Measurements from ENCODE around the gene AIF1.
"Not testable (repeated sequence)": the region's sequence is repeated elsewhere in the genome, so short reads cannot be mapped to it uniquely, and the experiment has no call there.

AIF1 gene

GRCh38 chr6:31588871-31589650, 26.0 kb upstream of the AIF1 start:
- Mint-ChIP-seq H3K27ac (peak overlapping the region; percentile 88), H3K9me3 (no peaks in the 10 kb centered on the region), H3K27me3 (no peaks in the 10 kb centered on the region), H3K4me1 (peaks cover 46 to 68% of the 10 kb centered on the region in 2 donors), H3K36me3 (peaks cover 0 to 2% of the 10 kb centered on the region in 2 donors), H3K4me3 (peak overlapping the region; percentile 19 to 43)
- ATAC-seq (replicated peaks), result peak in 1 of 2 donors; percentile 15
- no peak for DNase-seq

GRCh38 chr6:31590691-31591090, 24.3 kb upstream of the AIF1 start:
- H3K9me3 Mint-ChIP-seq; H3K27me3 Mint-ChIP-seq; H3K27ac Mint-ChIP-seq; H3K4me3 Mint-ChIP-seq; DNase-seq; H3K36me3 Mint-ChIP-seq; ATAC-seq (replicated peaks): not testable (repeated sequence)
- peaks cover 41 to 63% of the 10 kb centered on the region in 2 donors for H3K4me1 Mint-ChIP-seq

GRCh38 chr6:31592396-31592771, 22.6 kb upstream of the AIF1 start:
- DNase-seq, result no peak
- Mint-ChIP-seq H3K4me3 (peak overlapping the region; percentile 44 to 62), H3K4me1 (peaks cover 39 to 61% of the 10 kb centered on the region in 2 donors), H3K9me3 (no peaks in the 10 kb centered on the region), H3K27ac (peak overlapping the region; percentile 89), H3K27me3 (no peaks in the 10 kb centered on the region), H3K36me3 (peaks cover 0 to 2% of the 10 kb centered on the region in 2 donors)
- peak; percentile 2 to 8 for ATAC-seq (replicated peaks)

GRCh38 chr6:31597006-31597405, 18.0 kb upstream of the AIF1 start:
- no peak for DNase-seq
- H3K36me3 Mint-ChIP-seq, result no peaks in the 10 kb centered on the region
- H3K27ac Mint-ChIP-seq, result no peak overlapping the region
- peak; percentile 68 to 70 for ATAC-seq (replicated peaks)
- no peak overlapping the region for H3K4me3 Mint-ChIP-seq
- no peaks in the 10 kb centered on the region for H3K27me3 Mint-ChIP-seq
- peaks cover 33 to 47% of the 10 kb centered on the region in 2 donors for H3K4me1 Mint-ChIP-seq
- no peaks in the 10 kb centered on the region for H3K9me3 Mint-ChIP-seq

- DNase-seq, result no peak
- no peaks in the 10 kb centered on the region for H3K27me3 Mint-ChIP-seq
- no peak overlapping the region for H3K4me3 Mint-ChIP-seq
- no peak overlapping the region for H3K27ac Mint-ChIP-seq
- no peak for ATAC-seq (replicated peaks)
- no peaks in the 10 kb centered on the region for H3K4me1 Mint-ChIP-seq
- H3K9me3 Mint-ChIP-seq, result no peaks in the 10 kb centered on the region
- H3K36me3 Mint-ChIP-seq, result no peaks in the 10 kb centered on the region
Observed at GRCh38 chr6:31607317-31607716, 7.7 kb upstream of the AIF1 start.

- Mint-ChIP-seq H3K4me1 (peaks cover 9 to 11% of the 10 kb centered on the region in 2 donors), H3K36me3 (no peaks in the 10 kb centered on the region), H3K4me3 (no peak overlapping the region), H3K27ac (no peak overlapping the region), H3K9me3 (no peaks in the 10 kb centered on the region), H3K27me3 (no peaks in the 10 kb centered on the region)
- DNase-seq (no peak), ATAC-seq (replicated peaks) (no peak)
Observed at GRCh38 chr6:31609519-31610406, 5.3 kb upstream of the AIF1 start.

- H3K4me1 Mint-ChIP-seq, result peaks cover 21 to 23% of the 10 kb centered on the region in 2 donors
- H3K9me3 Mint-ChIP-seq, result no peaks in the 10 kb centered on the region
- no peak overlapping the region for H3K27ac Mint-ChIP-seq
- H3K4me3 Mint-ChIP-seq, result no peak overlapping the region
- ATAC-seq (replicated peaks), result no peak
- DNase-seq, result no peak
- no peaks in the 10 kb centered on the region for H3K36me3 Mint-ChIP-seq
- no peaks in the 10 kb centered on the region for H3K27me3 Mint-ChIP-seq
Observed at GRCh38 chr6:31610968-31611367, 4.1 kb upstream of the AIF1 start.

GRCh38 chr6:31614075-31614619, 887 bp upstream of the AIF1 start:
- Mint-ChIP-seq H3K4me1 (peaks cover 29 to 33% of the 10 kb centered on the region in 2 donors), H3K36me3 (peaks cover 0 to 2% of the 10 kb centered on the region in 2 donors)
- peak; percentile 71 to 81 for ATAC-seq (replicated peaks)

GRCh38 chr6:31615748-31616147, 714 bp downstream of the AIF1 start:
- Mint-ChIP-seq H3K4me1 (peaks cover 29 to 33% of the 10 kb centered on the region in 2 donors), H3K27ac (peak overlapping the region; percentile 89), H3K27me3 (no peaks in the 10 kb centered on the region), H3K4me3 (peak overlapping the region; percentile 41 to 44), H3K36me3 (peaks cover 0 to 2% of the 10 kb centered on the region in 2 donors), H3K9me3 (no peaks in the 10 kb centered on the region)
- DNase-seq (no peak), ATAC-seq (replicated peaks) (no peak)

More at GRCh38 chr6:31614075-31614619, 887 bp upstream of the AIF1 start:
- H3K4me3 Mint-ChIP-seq, result peak overlapping the region in 1 of 2 donors; percentile 32
- no peaks in the 10 kb centered on the region for H3K27me3 Mint-ChIP-seq
- no peak for DNase-seq
- peak overlapping the region; percentile 42 for H3K27ac Mint-ChIP-seq
- no peaks in the 10 kb centered on the region for H3K9me3 Mint-ChIP-seq

- Mint-ChIP-seq H3K36me3 (peaks cover 8 to 9% of the 10 kb centered on the region in 2 donors), H3K9me3 (no peaks in the 10 kb centered on the region), H3K27me3 (no peaks in the 10 kb centered on the region), H3K4me1 (peaks cover 36 to 43% of the 10 kb centered on the region in 2 donors), H3K4me3 (no peak overlapping the region), H3K27ac (no peak overlapping the region)
- ATAC-seq (replicated peaks) (no peak), DNase-seq (no peak)
Observed at GRCh38 chr6:31617010-31617409, 2.0 kb downstream of the AIF1 start.

GRCh38 chr6:31619805-31620585, 5.0 kb downstream of the AIF1 start:
- Mint-ChIP-seq H3K4me1 (peaks cover 36 to 38% of the 10 kb centered on the region in 2 donors), H3K27me3 (no peaks in the 10 kb centered on the region), H3K36me3 (peaks cover 26 to 29% of the 10 kb centered on the region in 2 donors), H3K9me3 (no peaks in the 10 kb centered on the region), H3K4me3 (peak overlapping the region; percentile 83 to 91), H3K27ac (peak overlapping the region; percentile 95)
- ATAC-seq (replicated peaks), result peak; percentile 87 to 91
- peak; percentile 97 for DNase-seq

- H3K27me3 Mint-ChIP-seq, result no peaks in the 10 kb centered on the region
- peaks cover 28 to 30% of the 10 kb centered on the region in 2 donors for H3K4me1 Mint-ChIP-seq
- peak within 1 kb of the TSS; percentile 90 to 91 for H3K4me3 Mint-ChIP-seq
- peak; percentile 36 to 38 for ATAC-seq (replicated peaks)
- peak within 1 kb of the TSS; percentile 95 for H3K27ac Mint-ChIP-seq
- no peaks in the 10 kb centered on the region for H3K9me3 Mint-ChIP-seq
- no peak for DNase-seq
- peaks cover 31 to 36% of the 10 kb centered on the region in 2 donors for H3K36me3 Mint-ChIP-seq
Observed at GRCh38 chr6:31620586-31621319, 5.7 kb downstream of the AIF1 start, which contains the start of gene PRRC2A. Gene PRRC2A (plus strand): TSS chr6:31620715. CDS start chr6:31622790, 2,075 bp downstream.

GRCh38 chr6:31621320-31621939, 6.4 kb downstream of the AIF1 start:
- Mint-ChIP-seq H3K27ac (peak overlapping the region; percentile 95), H3K4me1 (peaks cover 21 to 29% of the 10 kb centered on the region in 2 donors), H3K9me3 (no peaks in the 10 kb centered on the region), H3K27me3 (no peaks in the 10 kb centered on the region), H3K4me3 (peak overlapping the region; percentile 90 to 91), H3K36me3 (peaks cover 38 to 43% of the 10 kb centered on the region in 2 donors)
- DNase-seq, result no peak
- ATAC-seq (replicated peaks), result no peak

All from stimulated activated naive B cell treated with anti-CD40 and anti-IgM and Interleukin-4, amounts not matched to agents 10 μg/mL and 1 μg/mL and 100 μg/mL, for 72 hours (primary cell).